HFFc6 (cell line): ENCODE results near the gene GUF1. TPM values are rescaled to one million over a fixed set of nuclear protein-coding genes. Genes with fewer than 3 reads are reported as not detected.

ENCODE experiments used
- DNase-seq: peaks from one replicate; pipeline ENCODE4 v3.0.0-alpha.2; 2018
- H3K27ac Mint-ChIP-seq: 2 replicates; pipeline ENCODE4 v1.8.0; 2020; ENCODE audit warnings: mild to moderate bottlenecking, mixed read lengths
- H3K27me3 Mint-ChIP-seq: 2 replicates; pipeline ENCODE4 v1.8.0; 2021; ENCODE audit warnings: mild to moderate bottlenecking, moderate library complexity, mixed read lengths; ENCODE audit not compliant: insufficient read depth
- H3K36me3 Mint-ChIP-seq: 2 replicates; pipeline ENCODE4 v1.8.0; 2021; ENCODE audit warnings: low read depth, mixed read lengths
- H3K4me1 Mint-ChIP-seq: 2 replicates; pipeline ENCODE4 v1.8.0; 2020; ENCODE audit warnings: low read depth, mixed read lengths
- H3K4me3 Mint-ChIP-seq: 2 replicates; pipeline ENCODE4 v1.8.0; 2020; ENCODE audit warnings: mild to moderate bottlenecking, moderate library complexity, mixed read lengths
- H3K9me3 Mint-ChIP-seq: 2 replicates; pipeline ENCODE4 v1.8.0; 2020; ENCODE audit warnings: mild to moderate bottlenecking, mixed read lengths
- CTCF ChIP-seq: fragments of 200-600 bp; sonication (generic); IDR thresholded peaks from 2 replicates; pipeline ENCODE4 v1.5.0; 2021; ENCODE audit warnings: antibody characterized with exemption, mild to moderate bottlenecking
- total RNA-seq, 6 experiments: library from RNA; stranded (reverse); fragmentation: NEBNext Ultra II Directional; extraction: Animal tissue kit (Norgen Biotek cat#: 25700); gene quantifications; 2 replicates in 1 of 6; 3 replicates in 5 of 6; pipeline ENCODE4 v1.2.3, GENCODE V29; 2021

The GUF1 gene
- total RNA-seq, 6 experiments from 2014 or later = 17.6 to 24.9 (median 22.3) TPM

- Mint-ChIP-seq H3K27me3 (0 out of 2 replicates have a peak, but pooled peaks cover 3% of the 10 kb centered on the region), H3K27ac (no peak overlapping the region), H3K4me3 (no peak overlapping the region), H3K9me3 (no peaks in the 10 kb centered on the region), H3K36me3 (no peaks in the 10 kb centered on the region), H3K4me1 (no peaks in the 10 kb centered on the region)
- TF ChIP-seq CTCF = no peak
- DNase-seq = no peak
Observed at GRCh38 chr4:44661940-44662622, 16.1 kb upstream of the GUF1 start.

GRCh38 chr4:44662623-44663005, 15.6 kb upstream of the GUF1 start:
- Mint-ChIP-seq H3K27me3 (0 out of 2 replicates have a peak, but pooled peaks cover 3% of the 10 kb centered on the region), H3K9me3 (no peaks in the 10 kb centered on the region), H3K36me3 (no peaks in the 10 kb centered on the region), H3K4me1 (no peaks in the 10 kb centered on the region), H3K27ac (no peak overlapping the region), H3K4me3 (no peak overlapping the region)
- no peak for TF ChIP-seq CTCF
- DNase-seq = no peak

- no peak for TF ChIP-seq CTCF
- 0 out of 2 replicates have a peak, but pooled peaks cover 3% of the 10 kb centered on the region for H3K27me3 Mint-ChIP-seq
- H3K4me1 Mint-ChIP-seq = no peaks in the 10 kb centered on the region
- no peaks in the 10 kb centered on the region for H3K9me3 Mint-ChIP-seq
- DNase-seq = no peak
- H3K36me3 Mint-ChIP-seq = no peaks in the 10 kb centered on the region
- no peak overlapping the region for H3K4me3 Mint-ChIP-seq
- H3K27ac Mint-ChIP-seq = no peak overlapping the region
Observed at GRCh38 chr4:44663539-44664263, 14.5 kb upstream of the GUF1 start.

- no peaks in the 10 kb centered on the region for H3K9me3 Mint-ChIP-seq
- no peak for TF ChIP-seq CTCF
- H3K4me1 Mint-ChIP-seq = no peaks in the 10 kb centered on the region
- no peak overlapping the region for H3K4me3 Mint-ChIP-seq
- peaks cover 3% of the 10 kb centered on the region; the same call in 1 of the 2 replicates for H3K27me3 Mint-ChIP-seq
- no peak overlapping the region for H3K27ac Mint-ChIP-seq
- H3K36me3 Mint-ChIP-seq = no peaks in the 10 kb centered on the region
- no peak for DNase-seq
Observed at GRCh38 chr4:44668526-44668925, 9.7 kb upstream of the GUF1 start.

- Mint-ChIP-seq H3K36me3 (no peaks in the 10 kb centered on the region), H3K4me1 (no peaks in the 10 kb centered on the region), H3K9me3 (no peaks in the 10 kb centered on the region), H3K27ac (no peak overlapping the region), H3K27me3 (peaks cover 3% of the 10 kb centered on the region; the same call in 1 of the 2 replicates), H3K4me3 (no peak overlapping the region)
- DNase-seq = no peak
- no peak for TF ChIP-seq CTCF
Observed at GRCh38 chr4:44670506-44671199, 7.6 kb upstream of the GUF1 start.
